Inflammatory macrophage treated with lipopolysaccharide for 4 hours (primary cell): ENCODE results near the gene KCNC1.

Source experiments
- DNase-seq: peaks from one replicate; pipeline ENCODE4 v3.0.0-alpha.2; 2020

Gene KCNC1

DNA sequence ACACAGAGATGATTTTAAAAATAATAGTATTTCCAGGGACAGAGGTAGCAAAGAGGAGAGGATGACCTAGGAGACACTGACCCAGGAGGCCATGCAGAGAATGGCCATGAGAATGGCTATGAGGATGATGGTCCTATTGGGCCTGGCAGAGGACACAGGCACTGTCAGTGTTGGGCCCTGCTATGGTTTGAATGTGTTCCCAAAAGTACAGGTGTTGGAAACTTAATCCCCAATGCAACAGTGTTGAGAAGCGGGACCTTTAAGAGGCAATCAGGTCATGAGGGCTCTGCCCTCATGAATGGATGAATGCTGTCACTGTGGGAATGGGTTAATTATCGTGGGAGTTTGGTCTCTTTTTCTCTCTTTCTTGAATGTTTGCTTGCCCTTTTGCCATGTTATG lies 61.6 kb downstream of the KCNC1 start:
- DNase-seq = no peak

DNA sequence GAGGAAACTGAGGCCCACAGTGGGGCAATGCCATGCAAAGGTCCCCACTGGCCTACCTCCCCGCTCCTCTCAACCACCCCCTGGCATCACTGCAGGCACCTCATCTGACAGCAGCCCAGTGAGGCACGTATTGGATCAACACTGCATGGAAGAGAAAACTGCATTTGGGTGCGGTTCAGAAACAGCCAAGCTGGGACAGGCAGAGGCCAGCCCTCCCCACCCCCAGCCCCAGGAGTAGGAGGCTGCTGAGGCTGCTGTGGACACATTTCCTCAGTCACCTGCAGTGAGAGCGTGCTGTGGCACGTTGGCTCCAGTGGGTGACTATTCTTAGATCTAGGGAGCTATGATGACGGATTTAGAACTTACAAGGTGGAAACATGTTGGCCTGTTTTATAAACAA lies 63.7 kb downstream of the KCNC1 start:
- DNase-seq = no peak

DNA sequence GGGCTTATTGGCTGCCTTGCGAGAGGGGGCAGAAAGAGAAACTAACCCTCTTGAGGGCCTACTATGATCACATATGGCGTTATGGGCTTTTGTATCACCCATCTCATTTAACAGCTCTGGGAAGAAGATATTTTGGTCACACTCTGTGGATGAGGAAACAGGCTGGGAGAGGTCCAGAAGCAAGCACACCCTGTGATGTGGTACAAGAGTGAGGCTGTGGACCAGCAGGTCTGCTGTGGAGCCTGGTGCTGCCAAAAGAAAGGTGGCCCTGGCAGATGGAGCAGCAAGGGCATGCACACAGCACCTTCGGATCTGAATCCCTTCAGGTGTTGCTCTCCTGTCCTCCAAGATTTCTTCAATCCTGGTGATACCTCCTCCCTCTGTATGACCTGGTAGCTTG lies 64.1 kb downstream of the KCNC1 start:
- no peak for DNase-seq

DNA sequence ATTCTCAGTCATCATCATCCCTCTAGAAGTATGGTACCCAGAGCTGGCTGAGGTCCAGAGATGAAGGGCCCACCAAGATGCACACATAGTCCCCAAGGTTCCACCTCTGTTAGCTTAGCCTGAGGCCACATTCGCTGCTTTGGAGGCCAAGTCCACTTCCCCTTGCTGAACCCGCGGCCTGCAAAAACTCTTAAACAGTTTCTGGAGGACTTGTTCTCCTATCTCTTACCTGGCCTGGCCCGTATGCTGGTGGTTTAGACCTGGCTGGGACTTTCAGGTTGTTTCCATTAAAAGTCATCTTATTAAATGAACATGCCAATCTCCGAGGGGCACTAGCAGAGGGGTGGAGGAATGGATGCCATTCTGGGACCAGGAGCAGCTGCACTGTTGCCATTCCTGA lies 64.6 kb downstream of the KCNC1 start:
- DNase-seq = no peak

DNA sequence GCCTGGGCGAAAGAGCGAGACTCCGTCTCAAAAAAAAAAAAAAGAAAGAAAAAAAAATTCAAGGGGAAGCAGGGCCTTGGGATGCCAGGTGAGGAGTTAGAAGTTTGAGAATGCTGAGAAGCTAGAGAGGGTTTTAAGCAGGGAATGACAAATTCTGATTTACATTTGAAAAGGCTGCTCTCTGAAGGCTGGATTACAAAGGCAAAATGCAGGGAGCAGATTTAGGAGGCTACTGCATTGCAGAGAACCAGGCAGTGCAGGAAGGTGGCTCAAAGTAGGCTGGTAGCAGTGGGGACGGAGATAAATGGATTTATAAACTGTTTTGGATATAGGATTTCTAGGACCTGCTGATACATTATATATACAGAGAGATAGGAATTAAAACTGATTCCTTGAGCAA lies 66.6 kb downstream of the KCNC1 start:
- DNase-seq = no peak

DNA sequence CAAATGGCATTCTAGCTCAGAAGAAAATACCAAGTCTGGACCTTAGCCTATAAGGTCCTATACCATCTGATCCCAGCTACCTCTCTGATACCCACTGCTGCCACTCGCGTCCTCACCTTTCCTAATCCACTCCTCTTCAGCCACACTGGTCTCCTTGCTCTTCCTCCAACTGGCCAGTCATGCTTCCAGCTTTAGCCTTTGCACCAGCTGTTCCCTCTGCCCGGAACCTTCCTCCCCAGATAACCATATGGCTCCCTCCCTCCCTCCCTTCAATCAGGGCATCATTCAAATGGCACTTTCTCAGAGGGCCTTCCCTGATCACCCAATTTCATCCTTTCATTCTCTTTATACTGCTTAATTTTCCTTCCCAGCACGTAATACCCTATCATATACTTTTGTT lies 67.9 kb downstream of the KCNC1 start:
- no peak for DNase-seq

DNA sequence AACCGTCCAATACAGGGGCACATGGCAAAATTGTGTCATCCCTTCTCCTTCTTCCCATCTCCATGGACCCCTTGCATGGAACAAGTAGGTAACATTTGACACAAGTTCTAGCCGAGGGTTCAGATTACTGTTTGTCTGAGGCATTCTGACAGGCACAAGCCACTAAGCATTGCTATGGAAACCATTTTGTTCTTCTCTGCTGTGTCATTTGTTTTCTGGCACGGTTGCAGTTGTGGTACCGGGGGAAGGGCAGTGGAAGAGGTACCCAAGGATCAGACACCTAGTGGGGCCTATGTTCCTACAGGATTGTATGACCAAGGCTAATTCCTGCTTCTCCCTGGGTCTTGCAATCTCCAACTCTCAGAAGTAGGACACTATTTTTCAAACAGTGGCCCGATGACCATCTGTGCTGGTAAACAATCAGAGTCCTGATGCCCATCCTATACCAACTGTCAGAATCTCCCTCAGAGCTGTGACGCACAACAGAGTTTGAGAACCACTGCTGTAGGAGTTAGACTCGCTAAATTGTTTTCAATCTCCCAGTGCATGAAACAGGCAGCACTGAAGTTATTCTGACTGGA lies 69.3 kb downstream of the KCNC1 start:
- DNase-seq = no peak

DNA sequence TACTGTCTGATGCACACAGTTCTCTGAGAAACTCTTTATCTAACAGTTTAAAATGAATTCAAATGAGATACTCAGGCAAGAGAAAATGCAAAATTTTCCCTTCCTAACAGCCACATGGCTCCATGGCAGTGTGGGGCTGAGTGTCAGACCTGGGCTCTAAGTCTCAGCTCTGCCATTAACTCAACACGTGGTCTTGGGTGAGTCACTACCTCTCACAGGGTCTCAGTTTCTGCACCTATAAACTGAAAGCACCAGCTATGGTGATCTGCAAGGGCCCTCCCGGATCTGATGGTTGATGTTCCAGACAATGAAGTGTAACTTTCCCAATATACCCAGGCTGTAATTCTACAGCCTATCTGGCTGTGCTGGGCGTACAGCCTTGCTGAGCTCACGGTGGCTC lies 70.5 kb downstream of the KCNC1 start:
- DNase-seq = no peak

DNA sequence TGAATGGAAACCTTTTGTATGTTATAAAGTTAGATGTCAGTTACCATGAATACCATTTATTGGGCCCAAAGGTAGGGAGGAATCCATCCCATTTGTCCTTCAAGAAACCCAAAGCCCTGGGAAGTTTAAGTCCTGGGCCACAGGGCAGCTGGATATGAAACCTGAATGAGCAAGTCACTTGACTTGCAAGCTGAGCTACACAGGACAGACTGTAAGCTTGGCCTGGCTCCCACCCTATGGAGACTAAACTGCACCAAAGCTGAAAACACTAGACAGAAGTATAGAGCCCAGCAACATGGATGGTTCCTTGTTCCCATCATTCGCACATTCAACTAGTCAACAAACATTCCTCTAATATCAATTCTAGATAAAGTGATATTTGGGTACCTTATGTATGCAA lies 71.3 kb downstream of the KCNC1 start:
- no peak for DNase-seq

DNA sequence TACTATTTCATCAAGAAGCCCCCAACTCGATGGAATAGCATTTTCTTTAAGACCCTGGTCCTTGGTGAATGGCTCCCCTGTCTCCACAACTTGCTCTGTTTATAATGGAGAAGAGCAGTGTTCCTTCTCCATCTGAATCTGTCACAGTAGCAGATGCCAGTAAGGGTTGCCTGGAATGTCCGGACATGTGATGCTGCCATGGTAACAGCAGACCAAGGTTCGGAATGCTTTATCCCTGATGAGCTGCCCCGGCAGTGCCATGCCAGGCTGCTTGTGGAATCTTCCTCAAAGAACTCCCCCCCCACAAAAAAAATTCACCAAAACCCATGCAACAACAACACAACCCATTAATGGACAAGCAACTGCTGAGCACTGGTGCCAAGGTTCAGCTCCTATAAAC lies 72.5 kb downstream of the KCNC1 start:
- no peak for DNase-seq

DNA sequence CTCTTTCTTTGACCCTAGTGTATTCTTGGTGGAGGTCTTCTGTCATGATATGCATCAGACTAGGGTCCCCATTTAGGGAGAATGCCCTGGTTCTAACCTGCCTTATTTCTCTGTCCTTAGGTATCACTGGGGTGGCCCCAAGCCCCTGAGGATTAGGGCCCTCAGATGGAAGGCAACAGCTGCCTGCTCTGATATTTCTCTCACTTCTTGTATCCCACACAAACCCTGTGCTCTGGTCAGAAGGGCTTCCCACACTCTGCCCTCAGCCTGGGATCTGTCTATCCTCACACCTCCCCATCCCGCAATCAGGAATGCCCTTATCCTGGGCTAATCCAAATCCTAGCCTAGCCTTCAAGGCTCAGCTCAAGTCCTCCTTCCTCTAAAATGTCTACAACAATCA lies 75.5 kb downstream of the KCNC1 start:
- DNase-seq = no peak

DNA sequence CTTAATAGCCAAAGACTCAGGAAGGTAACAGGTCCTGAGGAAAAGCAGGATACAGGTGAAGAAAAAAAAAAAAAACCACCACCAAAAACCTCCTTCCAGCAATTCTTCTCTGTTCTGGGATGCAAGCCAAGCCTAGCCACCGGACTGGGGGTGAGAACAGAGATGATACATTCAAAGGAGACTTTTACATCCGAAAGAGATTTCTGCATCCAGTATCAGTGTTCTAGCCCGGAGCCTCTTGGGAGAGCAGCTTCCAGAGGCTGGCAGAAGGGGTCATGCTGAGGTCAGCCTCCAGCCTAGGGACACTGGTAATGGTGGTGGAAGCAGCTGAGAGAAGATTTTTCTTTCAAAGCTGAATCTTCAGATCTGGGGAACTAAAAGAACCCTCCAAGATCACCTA lies 76.2 kb downstream of the KCNC1 start:
- no peak for DNase-seq

DNA sequence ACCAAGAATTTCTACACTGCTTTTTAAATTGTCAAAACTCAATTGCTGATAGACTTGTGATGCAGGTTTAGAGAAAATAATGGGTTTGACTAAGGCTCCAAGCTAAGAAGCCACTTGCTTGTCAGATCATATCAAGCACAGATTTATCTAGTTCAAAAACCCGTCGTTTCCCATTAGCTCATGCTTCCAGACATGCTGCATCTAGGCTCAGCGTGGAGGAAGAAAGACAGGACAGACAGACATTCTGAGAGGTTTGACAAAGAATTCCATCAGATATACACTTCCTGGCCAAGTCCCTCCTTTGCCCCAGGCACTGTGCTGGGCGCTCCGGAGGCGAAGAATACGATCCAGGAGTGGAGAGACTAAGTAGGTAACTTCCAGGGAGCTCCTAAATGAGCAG lies 76.8 kb downstream of the KCNC1 start:
- DNase-seq = no peak

DNA sequence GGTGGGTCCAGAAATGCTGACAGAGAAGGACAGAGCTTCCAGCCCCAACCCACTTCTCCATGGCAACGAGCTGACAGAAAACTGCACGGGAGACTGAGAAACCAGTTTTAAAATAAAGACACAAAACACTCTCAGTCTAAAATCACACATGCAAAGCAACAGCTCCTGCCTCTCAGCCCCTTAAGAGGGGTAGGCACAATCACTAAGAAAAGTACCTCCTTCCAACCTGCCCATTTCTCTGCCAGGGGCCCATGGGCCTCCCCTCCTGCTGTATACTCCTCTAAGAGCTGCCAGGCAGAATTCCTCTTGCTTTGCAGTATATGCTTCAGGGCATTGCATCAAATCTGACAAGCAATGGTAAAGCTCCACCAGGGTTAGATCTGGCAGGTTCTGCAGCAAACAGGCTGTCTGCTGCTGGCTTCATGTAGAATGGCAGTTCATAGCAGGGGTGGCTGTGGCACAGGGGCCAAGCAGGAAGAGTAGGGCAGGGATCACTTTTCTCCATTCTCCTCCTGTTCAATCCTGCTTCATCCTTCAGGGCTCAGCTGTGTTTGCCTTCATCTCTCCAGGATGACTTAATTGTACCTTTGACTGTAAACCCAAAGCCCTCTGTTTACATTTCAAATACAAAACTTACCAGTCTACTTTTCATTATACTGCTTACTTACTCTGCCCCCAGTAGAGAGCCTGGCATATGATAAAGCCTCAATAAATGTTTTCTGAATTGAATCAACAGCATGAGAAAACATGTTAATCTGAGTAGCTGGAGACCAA lies 77.7 kb downstream of the KCNC1 start:
- no peak for DNase-seq

DNA sequence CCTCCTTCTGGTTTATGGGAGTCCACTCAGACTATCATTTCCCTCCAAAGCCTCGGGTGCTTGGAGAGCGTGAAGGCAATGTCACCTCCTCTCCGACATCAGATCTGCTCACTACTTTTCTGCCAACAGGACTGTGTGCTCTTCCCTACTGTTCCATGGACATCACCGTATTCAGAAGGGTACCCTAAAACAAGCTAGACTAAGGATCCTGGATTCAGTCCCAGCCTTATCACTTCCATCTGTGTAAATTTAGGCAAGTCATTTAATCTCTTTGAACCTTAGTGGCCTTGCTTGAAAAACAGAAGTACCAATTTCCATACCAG lies 78.2 kb downstream of the KCNC1 start:
- DNase-seq = no peak

DNA sequence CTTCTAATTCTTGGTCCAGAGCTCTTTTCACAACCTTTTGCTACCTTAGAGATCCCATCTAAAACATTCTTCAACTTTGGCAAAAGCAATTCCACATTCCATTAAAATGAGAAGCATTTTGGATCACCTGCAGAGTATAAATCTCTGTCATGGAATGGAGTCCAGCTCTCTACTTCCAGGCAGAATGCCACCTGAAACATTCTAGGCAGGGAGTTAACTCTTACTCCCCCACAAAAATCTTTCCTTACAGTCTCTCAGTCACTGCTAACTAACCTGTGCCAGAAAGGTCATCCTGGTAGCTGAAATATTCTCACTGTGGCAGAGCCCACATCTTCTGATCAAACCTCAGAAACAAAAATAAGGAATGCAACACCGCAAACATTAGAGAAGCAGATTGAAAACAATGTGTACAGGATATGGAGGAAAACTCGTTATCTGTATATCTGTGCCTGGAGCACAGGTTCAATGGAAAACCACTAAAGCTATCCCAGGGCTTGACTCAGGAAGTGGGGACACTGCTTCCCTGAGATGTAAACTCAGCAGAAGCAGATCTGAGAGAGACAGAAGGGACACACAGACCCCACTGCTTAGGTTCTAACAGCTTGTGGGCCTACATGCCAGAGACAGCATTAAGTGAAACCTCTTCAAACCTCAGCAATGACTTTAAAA lies 78.9 kb downstream of the KCNC1 start:
- no peak for DNase-seq

DNA sequence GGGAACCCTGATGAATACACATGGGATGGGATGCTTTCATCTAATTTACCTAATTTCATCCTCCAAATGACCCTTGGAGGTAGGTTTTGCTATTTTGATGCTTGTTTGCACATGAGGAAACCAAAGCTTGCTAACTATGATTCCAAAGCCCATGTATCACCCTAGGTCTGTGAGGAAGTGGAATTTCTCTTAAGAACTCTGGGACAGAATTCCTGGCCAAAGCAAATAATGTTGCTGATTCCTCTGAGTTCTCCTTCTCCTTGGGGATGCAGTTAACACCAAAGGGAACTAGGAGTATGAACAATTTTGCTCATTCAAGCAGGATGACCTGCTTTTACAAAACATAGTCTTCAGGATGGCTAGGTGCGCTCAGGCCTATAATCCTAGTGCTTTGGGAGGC lies 80.0 kb downstream of the KCNC1 start:
- DNase-seq = no peak

DNA sequence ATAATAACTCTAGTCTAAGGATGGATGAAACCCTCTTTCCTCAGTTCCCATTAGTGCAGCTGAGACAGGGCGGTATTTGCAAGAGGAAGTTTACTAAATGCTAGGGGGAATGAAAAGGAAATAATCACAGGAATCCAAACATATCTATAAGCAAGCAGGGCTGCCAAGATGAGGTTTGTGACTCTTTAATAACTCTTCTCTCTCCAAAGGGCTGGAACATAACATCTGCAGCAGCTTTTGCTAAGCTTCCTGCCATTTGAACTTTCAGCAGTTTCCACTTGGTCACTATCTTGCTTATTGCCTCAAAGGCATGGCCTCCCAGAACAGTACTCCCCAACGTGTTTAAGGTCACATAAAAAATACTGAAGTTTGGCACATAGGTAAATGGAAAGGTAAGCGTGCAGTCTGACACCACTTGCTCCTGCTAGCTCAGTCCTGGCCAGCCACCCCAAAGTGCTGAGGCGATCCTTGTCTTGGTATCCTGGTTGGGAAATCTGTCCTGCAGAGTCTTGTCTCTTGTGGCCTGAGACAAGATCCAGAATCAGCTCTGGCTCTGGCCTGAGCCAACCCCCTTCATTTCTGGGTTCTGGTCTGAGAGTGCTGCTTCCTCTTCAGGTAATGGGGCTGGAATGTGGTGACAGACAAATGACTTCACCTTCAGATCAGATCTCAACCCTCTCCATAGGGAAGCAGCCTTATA lies 81.8 kb downstream of the KCNC1 start:
- no peak for DNase-seq

DNA sequence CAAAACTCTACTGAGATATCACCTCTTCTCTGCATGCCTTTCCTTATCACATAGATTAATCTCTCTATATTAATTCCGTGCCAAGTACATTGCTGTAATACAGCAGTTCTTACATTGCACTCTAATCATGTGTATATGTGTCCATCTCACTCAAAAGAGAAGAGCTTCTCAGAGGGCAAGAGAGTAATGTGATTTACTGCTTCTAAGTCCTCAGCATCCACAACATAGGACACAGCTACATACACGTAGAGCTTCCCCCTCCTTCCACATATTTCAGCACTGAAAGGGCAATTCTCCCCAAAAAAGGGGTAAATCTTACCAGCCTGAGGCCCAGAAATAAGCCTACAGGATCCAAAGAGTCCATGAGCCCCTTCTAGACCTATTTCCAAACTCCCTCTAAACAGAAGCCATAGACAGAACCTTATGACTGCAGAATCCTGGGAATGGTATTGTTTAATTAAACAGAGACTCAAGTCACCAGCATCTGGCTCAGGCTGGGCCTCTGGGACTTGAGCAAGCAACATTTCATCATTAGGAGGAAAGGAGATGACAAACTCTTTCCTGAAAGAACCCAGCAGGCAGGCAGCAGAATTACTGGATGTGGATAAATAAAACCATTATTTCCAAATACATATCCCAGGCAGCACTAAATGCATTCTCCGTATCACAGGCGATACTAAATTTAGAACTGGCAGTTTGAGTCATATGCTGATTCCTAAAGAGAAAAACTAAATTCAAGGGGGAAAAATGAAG lies 87.2 kb downstream of the KCNC1 start:
- no peak for DNase-seq

DNA sequence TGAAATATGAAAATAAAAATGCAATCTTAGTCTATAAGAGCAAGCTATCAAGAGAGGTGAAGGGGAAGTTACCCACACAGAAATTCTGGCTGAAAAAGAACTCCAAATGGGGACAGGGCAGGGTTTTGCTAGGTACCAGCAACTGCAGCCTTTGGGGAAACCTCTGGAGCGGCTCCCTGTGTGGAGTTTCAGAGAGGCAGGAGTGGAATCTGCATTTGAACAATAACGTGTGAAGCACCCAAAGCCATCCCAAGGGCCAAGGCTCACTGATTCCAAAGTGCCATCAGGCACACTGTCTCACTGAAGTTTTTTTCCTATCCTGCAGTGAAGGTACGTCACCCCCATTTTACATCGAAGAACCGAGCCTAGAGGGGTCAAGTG lies 87.8 kb downstream of the KCNC1 start:
- DNase-seq = no peak

DNA sequence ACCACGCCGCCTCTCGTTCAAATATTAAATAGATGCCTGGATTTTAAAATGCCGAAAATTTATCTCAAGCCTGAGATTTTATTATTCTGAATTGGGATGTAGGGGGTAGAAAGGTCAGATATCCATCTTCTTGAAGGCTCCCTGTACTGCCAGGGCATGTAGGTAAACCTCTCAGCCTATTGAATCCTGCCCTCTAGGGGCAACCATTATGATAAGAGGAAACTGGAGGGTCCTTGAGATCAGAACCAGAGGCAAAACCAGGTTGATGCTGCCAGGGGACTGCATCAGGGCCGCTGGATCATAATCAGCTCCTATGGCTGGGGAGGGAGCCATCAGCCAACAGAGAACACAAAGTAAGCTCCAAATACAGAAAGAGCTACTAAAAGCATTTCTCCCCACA lies 92.4 kb downstream of the KCNC1 start:
- DNase-seq = no peak

DNA sequence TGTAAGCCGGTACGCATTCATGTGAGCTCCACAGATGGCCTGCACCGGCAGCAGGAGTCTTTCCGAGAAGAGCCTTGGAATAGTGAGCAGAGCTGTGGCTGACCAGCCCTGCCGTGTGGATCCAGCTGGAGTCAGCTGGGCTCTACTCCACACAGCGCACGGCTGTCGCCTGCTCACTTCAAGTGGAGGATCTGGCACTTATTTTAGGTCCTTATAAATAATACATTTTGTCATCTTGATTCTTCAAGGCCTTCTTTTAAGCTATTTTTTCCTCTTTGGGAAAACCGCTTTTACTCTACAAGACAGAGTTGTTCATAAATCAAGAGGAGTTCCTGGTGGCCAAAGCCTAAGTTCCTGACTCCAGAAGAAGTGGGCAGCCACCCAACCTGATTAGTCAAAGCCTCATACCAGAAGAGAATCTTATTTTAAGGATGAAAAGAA lies 93.8 kb downstream of the KCNC1 start:
- no peak for DNase-seq

DNA sequence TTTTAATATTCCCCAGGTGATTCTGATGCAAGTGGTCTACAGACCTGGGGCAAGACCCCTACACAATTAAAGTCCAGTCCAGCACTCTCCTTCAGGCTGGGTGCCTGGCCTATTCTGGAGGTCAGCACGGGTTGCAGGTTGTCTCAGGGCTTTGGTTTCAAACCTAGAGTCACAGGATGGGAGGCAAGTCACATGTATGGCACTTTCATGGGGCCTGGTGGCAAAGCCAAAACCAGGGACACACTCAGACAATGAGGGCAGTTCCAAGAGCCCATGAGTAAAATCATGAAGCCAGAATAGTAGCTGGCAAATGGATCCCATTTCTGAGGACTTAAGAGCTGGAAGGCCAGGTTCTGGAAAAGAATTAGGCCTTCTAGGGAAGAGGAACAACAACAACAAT lies 96.6 kb downstream of the KCNC1 start:
- no peak for DNase-seq
